IMR-90 (cell line): ENCODE data around the gene IFTAP. TPM values are rescaled to one million over a fixed set of nuclear protein-coding genes. Genes with fewer than 3 reads are reported as not detected.

Experiments
- ATAC-seq: fragments of 200-7000 bp; cut with Tn5 transposase; 2 replicates; pipeline ENCODE4 v1.9.1; 2020; ENCODE audit warnings: low read depth, mild to moderate bottlenecking, moderate library complexity
- BruUV-seq: library from RNA; stranded (reverse); fragments of 400-500 nt; replicated peaks from 2 replicates; lab custom pipeline; 2021; lab: Mats Ljungman, UMichigan
- CTCF ChIA-PET: fragments of 300-600 bp; formaldehyde crosslinking; extraction: SDS; loops from one replicate; lab custom pipeline; 2021; ENCODE audit warnings: antibody characterized with exemption; lab: Yijun Ruan, JAX
- POLR2A ChIA-PET: fragments of 300-600 bp; sonication (Branson Sonifier 250); formaldehyde crosslinking; loops from one replicate; lab custom pipeline; 2022; ENCODE audit warnings: antibody characterized with exemption; ENCODE audit not compliant: unreplicated experiment; lab: Charles Lee
- DNase-seq: peaks from one replicate; pipeline ENCODE4 v3.0.0; 2013
- H2AFZ ChIP-seq: replicated peaks from 2 replicates; pipeline ENCODE3; 2013; ENCODE audit warnings: low read length, mild to moderate bottlenecking; ENCODE audit not compliant: poor library complexity
- H2AK5ac ChIP-seq: 2 replicates; pipeline ENCODE4 v1.6.1; 2013; ENCODE audit warnings: low read depth, low read length, inconsistent platforms
- H2AK9ac ChIP-seq: replicated peaks from 2 replicates; pipeline ENCODE3; 2013; ENCODE audit warnings: mild to moderate bottlenecking, low read depth, low read length, moderate library complexity; ENCODE audit not compliant: poor library complexity
- H2BK120ac ChIP-seq: 2 replicates; pipeline ENCODE4 v1.6.1; 2013; ENCODE audit warnings: low read depth, low read length, inconsistent platforms
- H2BK15ac ChIP-seq: 3 replicates; pipeline ENCODE4 v1.6.1; 2013; ENCODE audit warnings: low read depth, low read length, inconsistent platforms
- H2BK20ac ChIP-seq: 2 replicates; pipeline ENCODE4 v1.6.1; 2013; ENCODE audit warnings: low read depth, mild to moderate bottlenecking, inconsistent platforms, low read length, moderate library complexity
- H2BK5ac ChIP-seq: 2 replicates; pipeline ENCODE4 v1.6.1; 2013; ENCODE audit warnings: mild to moderate bottlenecking, low read depth, low read length, inconsistent platforms; ENCODE audit not compliant: poor library complexity, severe bottlenecking
- H3K14ac ChIP-seq: replicated peaks from 2 replicates; pipeline ENCODE4 v1.6.1; 2013; ENCODE audit warnings: low read depth, low read length, inconsistent platforms
- H3K18ac ChIP-seq: 2 replicates; pipeline ENCODE4 v1.6.1; 2013; ENCODE audit warnings: low read depth, low read length, control low read depth
- H3K23ac ChIP-seq: 2 replicates; pipeline ENCODE4 v1.6.1; 2013; ENCODE audit warnings: low read depth, low read length, inconsistent platforms
- H3K27ac ChIP-seq: 2 replicates; pipeline ENCODE4 v1.5.1; 2013; ENCODE audit warnings: mild to moderate bottlenecking, control low read depth, low read length; ENCODE audit not compliant: insufficient read depth
- H3K27me3 ChIP-seq: 2 replicates; pipeline ENCODE4 v1.6.1; 2013; ENCODE audit warnings: low read length; ENCODE audit not compliant: control insufficient read depth, insufficient read depth
- H3K36me3 ChIP-seq: 2 replicates; pipeline ENCODE4 v1.6.1; 2013; ENCODE audit warnings: low read length, mixed read lengths; ENCODE audit not compliant: control insufficient read depth, insufficient read depth
- H3K4ac ChIP-seq: 2 replicates; pipeline ENCODE4 v1.6.1; 2013; ENCODE audit warnings: low read depth, low read length, inconsistent platforms
- H3K4me1 ChIP-seq: 2 replicates; pipeline ENCODE4 v1.6.1; 2013; ENCODE audit warnings: low read length, mixed read lengths; ENCODE audit not compliant: control insufficient read depth, insufficient read depth
- H3K4me2 ChIP-seq: 2 replicates; pipeline ENCODE4 v1.6.1; 2013; ENCODE audit warnings: low read depth, mild to moderate bottlenecking, control low read depth, low read length, moderate library complexity
- H3K4me3 ChIP-seq: 2 replicates; pipeline ENCODE4 v1.5.1; 2013; ENCODE audit warnings: low read depth, mild to moderate bottlenecking, control low read depth, low read length, moderate library complexity; ENCODE audit not compliant: insufficient read depth
- H3K56ac ChIP-seq: 2 replicates; pipeline ENCODE4 v1.6.1; 2013; ENCODE audit warnings: low read length, inconsistent platforms; ENCODE audit not compliant: insufficient read depth; ENCODE audit errors: extremely low read depth
- H3K79me1 ChIP-seq, 2 experiments: 2 replicates each; pipeline ENCODE4 v1.6.1; 2013; ENCODE audit warnings: low read length in 2 of 2, inconsistent platforms in 1 of 2, low read depth in 1 of 2
- H3K9ac ChIP-seq: 2 replicates; pipeline ENCODE4 v1.6.1; 2013; ENCODE audit warnings: low read depth, low read length, control low read depth
- H3K9me1 ChIP-seq: 2 replicates; pipeline ENCODE4 v1.6.1; 2013; ENCODE audit warnings: low read length, inconsistent platforms; ENCODE audit not compliant: insufficient read depth
- H3K9me3 ChIP-seq: 2 replicates; pipeline ENCODE4 v1.6.1; 2013; ENCODE audit warnings: low read length; ENCODE audit not compliant: control insufficient read depth, insufficient read depth
- H4K20me1 ChIP-seq: 2 replicates; pipeline ENCODE4 v1.6.1; 2013; ENCODE audit warnings: low read length, inconsistent platforms; ENCODE audit not compliant: insufficient read depth
- H4K5ac ChIP-seq: 2 replicates; pipeline ENCODE4 v1.6.1; 2013; ENCODE audit warnings: mild to moderate bottlenecking, low read depth, low read length, control low read depth
- H4K8ac ChIP-seq, 2 experiments: 2 replicates each; pipeline ENCODE4 v1.6.1; 2013; ENCODE audit warnings: low read depth in 2 of 2, low read length in 2 of 2, control low read depth in 1 of 2, inconsistent platforms in 1 of 2
- H4K91ac ChIP-seq: 2 replicates; pipeline ENCODE4 v1.6.1; 2013; ENCODE audit warnings: low read depth, low read length, inconsistent platforms; ENCODE audit not compliant: insufficient read depth
- CEBPB ChIP-seq: IDR thresholded peaks from 2 replicates; pipeline ENCODE4 v1.6.1; 2012; ENCODE audit warnings: low read depth, low read length, improper control_type of control experiment
- CHD1 ChIP-seq: IDR thresholded peaks from 2 replicates; pipeline ENCODE4 v1.6.1; 2012; ENCODE audit warnings: low read depth, low read length, improper control_type of control experiment
- MAFK ChIP-seq: IDR thresholded peaks from 2 replicates; pipeline ENCODE4 v1.6.1; 2012; ENCODE audit warnings: low read depth, low read length, improper control_type of control experiment
- MAZ ChIP-seq: IDR thresholded peaks from 2 replicates; pipeline ENCODE4 v1.6.1; 2012; ENCODE audit warnings: low read depth, mild to moderate bottlenecking, low read length, improper control_type of control experiment, moderate library complexity, borderline replicate concordance
- MXI1 ChIP-seq: IDR thresholded peaks from 2 replicates; pipeline ENCODE4 v1.6.1; 2012; ENCODE audit warnings: low read depth, mild to moderate bottlenecking, low read length, moderate library complexity, borderline replicate concordance
- NFE2L2 ChIP-seq: fragments of 150-350 bp; IDR thresholded peaks from 2 replicates; pipeline ENCODE4 v1.6.1; 2016; ENCODE audit warnings: low read depth, mild to moderate bottlenecking, low read length
- POLR2A ChIP-seq: IDR thresholded peaks from 2 replicates; pipeline ENCODE4 v1.6.1; 2012; ENCODE audit warnings: mild to moderate bottlenecking, low read depth, low read length
- RCOR1 ChIP-seq: IDR thresholded peaks from 2 replicates; pipeline ENCODE4 v1.6.1; 2012; ENCODE audit warnings: mild to moderate bottlenecking, low read length, improper control_type of control experiment; ENCODE audit not compliant: insufficient replicate concordance
- RFX5 ChIP-seq: IDR thresholded peaks from 2 replicates; pipeline ENCODE4 v1.8.0; 2012; ENCODE audit warnings: low read depth, mild to moderate bottlenecking, low read length, moderate library complexity
- SMC3 ChIP-seq: fragments of 150-350 bp; IDR thresholded peaks from 2 replicates; pipeline ENCODE4 v1.6.1; 2016; ENCODE audit warnings: low read depth, mild to moderate bottlenecking, antibody characterized with exemption, low read length, moderate library complexity
- USF2 ChIP-seq: fragments of 150-350 bp; IDR thresholded peaks from 2 replicates; pipeline ENCODE4 v1.6.1; 2017; ENCODE audit warnings: mild to moderate bottlenecking, antibody characterized with exemption, low read length, low read depth
- dilution Hi-C: fragments of 300-500 bp; cut with HindIII; formaldehyde crosslinking; loops from one replicate; pipeline ENCODE4 v1.14.3; 2018; ENCODE audit warnings: low sequenced_read_pairs; ENCODE audit not compliant: unreplicated experiment
- in situ Hi-C: fragments of 300-500 bp; cut with MboI; formaldehyde crosslinking; loops from 3 replicates; pipeline ENCODE4 v1.14.3; 2019; ENCODE audit warnings: low sequenced_read_pairs, inconsistent platforms, mixed read lengths
- intact Hi-C: fragments of 100-400 bp; cut with micrococcal nuclease; formaldehyde crosslinking; loops from 2 replicates; pipeline ENCODE4 v1.10.0; 2022
- polyA plus RNA-seq, 3 experiments: library from polyadenylated mRNA; depleted of rRNA; stranded (reverse); fragments of >200 nt; gene quantifications; 2 replicates each; pipeline ENCODE4 v1.2.3, GENCODE V29; 2012; ENCODE audit warnings: low replicate concordance in 1 of 3
- total RNA-seq: library from RNA; depleted of rRNA; stranded (reverse); fragments of >200 nt; gene quantifications from 2 replicates; pipeline ENCODE4 v1.2.3, GENCODE V29; 2012

The IFTAP gene
- total and polyA plus RNA-seq, 2 of the 4 experiments (the other 2 are of a cell fraction): 15.8 to 28.5 TPM

GRCh38 chr11:36596880-36597279 lies 2.6 kb downstream of the IFTAP start:
- Histone ChIP-seq H3K4me2 (no peak overlapping the region), H3K4ac (no peak overlapping the region), H3K4me3 (no peak overlapping the region), H3K9me3 (no peaks in the 10 kb centered on the region), H2BK20ac (no peak overlapping the region), H3K4me1 (no peaks in the 10 kb centered on the region), H3K27ac (no peak overlapping the region), H3K18ac (no peak overlapping the region), H3K9ac (no peak overlapping the region), H2BK120ac (no peak overlapping the region), H2AFZ (no peak overlapping the region), H3K23ac (no peak overlapping the region), H4K20me1 (no peaks in the 10 kb centered on the region), H4K91ac (no peak overlapping the region), H2AK5ac (no peak overlapping the region), H3K79me1 (0 out of 4 replicates have a peak, but pooled peaks cover 0 to 5% of the 10 kb centered on the region in 2 experiments), H3K56ac (no peak overlapping the region), H4K8ac (no peak overlapping the region), H2BK5ac (no peak overlapping the region), H4K5ac (no peak overlapping the region), H3K27me3 (no peaks in the 10 kb centered on the region), H3K9me1 (no peaks in the 10 kb centered on the region), H3K14ac (no peak overlapping the region), H2BK15ac (no peak overlapping the region), H2AK9ac (no peak overlapping the region), H3K36me3 (no peaks in the 10 kb centered on the region)
- CTCF ChIA-PET: no interaction called here
- intact Hi-C loops: no loop called here
- no TSS peak for BruUV-seq
- in situ Hi-C loops: no loop called here
- TF ChIP-seq POLR2A: no peak
- TF ChIP-seq MAZ: no peak
- no peak for TF ChIP-seq SMC3
- no peak for TF ChIP-seq CEBPB
- TF ChIP-seq MAFK: no peak
- no peak for TF ChIP-seq USF2
- no peak for TF ChIP-seq CHD1
- no peak for TF ChIP-seq RCOR1
- TF ChIP-seq NFE2L2: no peak
- no peak for TF ChIP-seq MXI1
- no peak for TF ChIP-seq RFX5
- ATAC-seq (no peak), DNase-seq (no peak)
- dilution Hi-C loops: no loop called here
- POLR2A ChIA-PET: no interaction called here
